Astrocyte (in vitro differentiated cells and primary cell): ENCODE data around the gene GRM6. TPM values are rescaled to one million over a fixed set of nuclear protein-coding genes. Genes with fewer than 3 reads are reported as not detected.

Source experiments
- DNase-seq: peaks from one replicate; pipeline ENCODE4 v3.0.0-alpha.2; 2010; ENCODE audit warnings: low read depth
- FAIRE-seq: peaks from 2 replicates; lab custom pipeline; 2011; peaks lifted over from hg19 to GRCh38; lab: Jason Lieb, UNC
- H2AFZ ChIP-seq: 2 replicates; pipeline ENCODE4 v1.6.0; 2012; ENCODE audit warnings: low read depth, low read length, inconsistent platforms
- H3K27ac ChIP-seq: 2 replicates; pipeline ENCODE4 v1.5.1; 2011; ENCODE audit warnings: low read depth, low read length, inconsistent platforms
- H3K27me3 ChIP-seq: 2 replicates; pipeline ENCODE4 v1.6.0; 2011; ENCODE audit warnings: low read length, inconsistent platforms; ENCODE audit not compliant: insufficient read depth
- H3K36me3 ChIP-seq: 2 replicates; pipeline ENCODE4 v1.5.1; 2011; ENCODE audit warnings: low read length, inconsistent platforms; ENCODE audit not compliant: insufficient read depth
- H3K4me1 ChIP-seq: 2 replicates; pipeline ENCODE4 v1.5.1; 2011; ENCODE audit warnings: low read length, inconsistent platforms; ENCODE audit not compliant: insufficient read depth
- H3K4me2 ChIP-seq: 2 replicates; pipeline ENCODE4 v1.6.0; 2012; ENCODE audit warnings: low read length, inconsistent platforms
- H3K4me3 ChIP-seq: 2 replicates; pipeline ENCODE4 v1.5.1; 2011; ENCODE audit warnings: low read depth, mild to moderate bottlenecking, low read length, inconsistent platforms; ENCODE audit not compliant: insufficient read depth
- H3K79me2 ChIP-seq: 2 replicates; pipeline ENCODE4 v1.6.0; 2012; ENCODE audit warnings: mild to moderate bottlenecking, low read length, inconsistent platforms; ENCODE audit not compliant: insufficient read depth
- H3K9ac ChIP-seq: 2 replicates; pipeline ENCODE4 v1.6.0; 2012; ENCODE audit warnings: mild to moderate bottlenecking, low read length, inconsistent platforms
- H3K9me3 ChIP-seq: 2 replicates; pipeline ENCODE4 v1.5.1; 2012; ENCODE audit warnings: low read depth, mild to moderate bottlenecking, low read length, inconsistent platforms; ENCODE audit not compliant: insufficient read depth
- H4K20me1 ChIP-seq: 2 replicates; pipeline ENCODE4 v1.6.0; 2012; ENCODE audit warnings: low read length, inconsistent platforms; ENCODE audit not compliant: insufficient read depth
- H3K27ac Mint-ChIP-seq: one replicate; pipeline ENCODE4 v1.8.0; 2021; ENCODE audit warnings: mild to moderate bottlenecking, mixed read lengths; ENCODE audit not compliant: unreplicated experiment
- H3K27me3 Mint-ChIP-seq: one replicate; pipeline ENCODE4 v1.8.0; 2021; ENCODE audit warnings: low read depth, mixed read lengths; ENCODE audit not compliant: unreplicated experiment
- H3K36me3 Mint-ChIP-seq: one replicate; pipeline ENCODE4 v1.8.0; 2021; ENCODE audit warnings: low read depth, mixed read lengths; ENCODE audit not compliant: unreplicated experiment
- H3K4me1 Mint-ChIP-seq: one replicate; pipeline ENCODE4 v1.8.0; 2021; ENCODE audit warnings: low read depth, mixed read lengths; ENCODE audit not compliant: unreplicated experiment
- H3K4me3 Mint-ChIP-seq: one replicate; pipeline ENCODE4 v1.8.0; 2021; ENCODE audit warnings: mild to moderate bottlenecking, moderate library complexity, mixed read lengths; ENCODE audit not compliant: unreplicated experiment
- H3K9me3 Mint-ChIP-seq: one replicate; pipeline ENCODE4 v1.8.0; 2021; ENCODE audit warnings: mild to moderate bottlenecking, mixed read lengths; ENCODE audit not compliant: unreplicated experiment
- EZH2 ChIP-seq: IDR thresholded peaks from 2 replicates; pipeline ENCODE4 v1.6.1; 2012; ENCODE audit warnings: mild to moderate bottlenecking, low read length, inconsistent platforms; ENCODE audit not compliant: insufficient read depth
- total RNA-seq: library from RNA; stranded (reverse); gene quantifications from 2 replicates; pipeline ENCODE4 v1.2.1, GENCODE V29; 2021
- TF ChIP-seq, protein P1 (sequence below): IDR thresholded peaks from 2 replicates; pipeline ENCODE4 v1.5.1; 2011; ENCODE audit warnings: low read depth, mild to moderate bottlenecking, inconsistent platforms, low read length, moderate library complexity; ENCODE audit not compliant: insufficient read depth

The GRM6 gene
- total RNA-seq, 1 donor from 2014 or later = not detected

DNA sequence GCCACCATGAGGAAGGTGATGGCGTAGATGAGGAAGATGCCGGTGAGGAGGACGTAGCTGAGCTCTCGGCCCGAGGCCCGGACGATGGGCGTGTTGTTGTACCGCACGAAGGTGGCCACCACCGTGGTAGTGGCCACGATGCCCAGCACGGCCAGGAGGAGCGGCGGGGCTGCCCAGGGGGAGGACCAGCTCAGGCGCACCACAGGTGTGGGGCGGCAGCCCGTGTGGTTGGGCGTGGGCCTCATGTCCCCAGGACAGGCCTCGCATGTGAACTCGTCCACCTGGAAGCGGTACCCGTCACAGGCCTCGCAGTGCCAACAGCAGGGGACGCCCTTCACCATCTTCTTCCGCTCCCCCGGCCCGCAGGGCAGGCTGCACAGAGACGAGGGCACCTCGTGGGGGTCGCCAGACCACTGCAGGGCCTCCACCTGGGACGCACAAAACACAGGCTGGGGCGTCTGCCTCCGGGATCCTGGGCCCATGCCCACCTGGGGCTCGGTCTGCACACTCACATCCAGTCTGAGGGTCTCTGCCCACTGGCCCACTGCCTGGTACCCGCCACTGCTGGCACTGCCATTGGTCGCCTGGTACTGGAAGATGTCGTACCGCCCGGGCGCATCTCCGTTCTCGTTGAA, 8.7 kb downstream of the GRM6 start:
- Mint-ChIP-seq H3K4me3 (no peak overlapping the region), H3K36me3 (no peaks in the 10 kb centered on the region), H3K9me3 (peaks cover 35% of the 10 kb centered on the region), H3K27me3 (peaks cover 2% of the 10 kb centered on the region), H3K4me1 (no peaks in the 10 kb centered on the region), H3K27ac (no peak overlapping the region)
- no peak overlapping the region for H3K4me3 ChIP-seq
- no peaks in the 10 kb centered on the region for H3K36me3 ChIP-seq
- DNase-seq (no peak), FAIRE-seq (no peak)
- no peaks in the 10 kb centered on the region for H4K20me1 ChIP-seq
- peaks cover 59% of the 10 kb centered on the region for H3K9me3 ChIP-seq
- TF ChIP-seq EZH2 = no peak
- TF ChIP-seq, protein P1, sequence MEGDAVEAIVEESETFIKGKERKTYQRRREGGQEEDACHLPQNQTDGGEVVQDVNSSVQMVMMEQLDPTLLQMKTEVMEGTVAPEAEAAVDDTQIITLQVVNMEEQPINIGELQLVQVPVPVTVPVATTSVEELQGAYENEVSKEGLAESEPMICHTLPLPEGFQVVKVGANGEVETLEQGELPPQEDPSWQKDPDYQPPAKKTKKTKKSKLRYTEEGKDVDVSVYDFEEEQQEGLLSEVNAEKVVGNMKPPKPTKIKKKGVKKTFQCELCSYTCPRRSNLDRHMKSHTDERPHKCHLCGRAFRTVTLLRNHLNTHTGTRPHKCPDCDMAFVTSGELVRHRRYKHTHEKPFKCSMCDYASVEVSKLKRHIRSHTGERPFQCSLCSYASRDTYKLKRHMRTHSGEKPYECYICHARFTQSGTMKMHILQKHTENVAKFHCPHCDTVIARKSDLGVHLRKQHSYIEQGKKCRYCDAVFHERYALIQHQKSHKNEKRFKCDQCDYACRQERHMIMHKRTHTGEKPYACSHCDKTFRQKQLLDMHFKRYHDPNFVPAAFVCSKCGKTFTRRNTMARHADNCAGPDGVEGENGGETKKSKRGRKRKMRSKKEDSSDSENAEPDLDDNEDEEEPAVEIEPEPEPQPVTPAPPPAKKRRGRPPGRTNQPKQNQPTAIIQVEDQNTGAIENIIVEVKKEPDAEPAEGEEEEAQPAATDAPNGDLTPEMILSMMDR = no peak
- no peaks in the 10 kb centered on the region for H3K4me1 ChIP-seq
- H2AFZ ChIP-seq = no peak overlapping the region
- H3K27ac ChIP-seq = no peak overlapping the region
- no peaks in the 10 kb centered on the region for H3K27me3 ChIP-seq
- H3K9ac ChIP-seq = no peak overlapping the region
- H3K4me2 ChIP-seq = no peak overlapping the region
- no peaks in the 10 kb centered on the region for H3K79me2 ChIP-seq

- Histone ChIP-seq H3K36me3 (no peaks in the 10 kb centered on the region), H4K20me1 (no peaks in the 10 kb centered on the region), H3K4me3 (no peak overlapping the region), H3K9ac (no peak overlapping the region), H3K79me2 (no peaks in the 10 kb centered on the region), H2AFZ (no peak overlapping the region), H3K27me3 (no peaks in the 10 kb centered on the region), H3K4me2 (no peak overlapping the region), H3K4me1 (no peaks in the 10 kb centered on the region), H3K27ac (no peak overlapping the region), H3K9me3 (peaks cover 65% of the 10 kb centered on the region)
- H3K27ac Mint-ChIP-seq = no peak overlapping the region
- FAIRE-seq = no peak
- peaks cover 43% of the 10 kb centered on the region for H3K9me3 Mint-ChIP-seq
- no peaks in the 10 kb centered on the region for H3K36me3 Mint-ChIP-seq
- H3K4me3 Mint-ChIP-seq = no peak overlapping the region
- no peaks in the 10 kb centered on the region for H3K27me3 Mint-ChIP-seq
- no peaks in the 10 kb centered on the region for H3K4me1 Mint-ChIP-seq
- TF ChIP-seq, protein P1 = no peak
- no peak for TF ChIP-seq EZH2
- DNase-seq = no peak
Measured at GRCh38 chr5:178984145-178985072, 10.7 kb downstream of the GRM6 start.
